HG02970 (cell line): ENCODE data around the gene BABAM2.

ENCODE experiments used
- ATAC-seq: cut with Tn5 transposase; IDR thresholded peaks from one replicate; pipeline ENCODE4 v1.9.1; 2021; ENCODE audit warnings: mild to moderate bottlenecking, moderate library complexity, moderate number of reproducible peaks; ENCODE audit not compliant: unreplicated experiment, low FRiP score

BABAM2 gene

GRCh38 chr2:28377195-28377816 lies 486.8 kb downstream of the BABAM2 start:
- no peak for ATAC-seq

- no peak for ATAC-seq
Observed at GRCh38 chr2:28377984-28378678, 487.6 kb downstream of the BABAM2 start.

GRCh38 chr2:28378679-28379584 lies 488.4 kb downstream of the BABAM2 start:
- ATAC-seq, result no peak

GRCh38 chr2:28380219-28380618 lies 489.7 kb downstream of the BABAM2 start:
- no peak for ATAC-seq

- ATAC-seq, result no peak
Observed at GRCh38 chr2:28381225-28382180, 491.0 kb downstream of the BABAM2 start.

- ATAC-seq, result no peak
Observed at GRCh38 chr2:28382755-28383154, 492.2 kb downstream of the BABAM2 start.

- ATAC-seq, result no peak
Observed at GRCh38 chr2:28387082-28387960, 496.8 kb downstream of the BABAM2 start.
